Calu3 (cell line): Measurements from ENCODE around the gene EPB41L5. TPM values are rescaled to one million over a fixed set of nuclear protein-coding genes. Genes with fewer than 3 reads are reported as not detected.

ENCODE experiments used
- BruUV-seq: library from RNA; stranded (reverse); fragments of 400-500 nt; replicated peaks from 2 replicates; lab custom pipeline; 2021; lab: Mats Ljungman, UMichigan
- CTCF ChIA-PET: fragments of 300-600 bp; sonication (Branson Sonifier 250); formaldehyde crosslinking; loops from one replicate; lab custom pipeline; 2022; ENCODE audit warnings: antibody characterized with exemption; lab: Charles Lee
- DNase-seq: peaks from one replicate; pipeline ENCODE4 v3.0.0; 2022
- H3K27ac Mint-ChIP-seq: one replicate; pipeline ENCODE4 v1.8.0; 2022; ENCODE audit warnings: mixed read lengths; ENCODE audit not compliant: unreplicated experiment
- H3K27me3 Mint-ChIP-seq: one replicate; pipeline ENCODE4 v1.8.0; 2022; ENCODE audit warnings: mixed read lengths; ENCODE audit not compliant: unreplicated experiment
- H3K36me3 Mint-ChIP-seq: one replicate; pipeline ENCODE4 v1.8.0; 2022; ENCODE audit warnings: mild to moderate bottlenecking, moderate library complexity, mixed read lengths; ENCODE audit not compliant: insufficient read depth, unreplicated experiment
- H3K4me1 Mint-ChIP-seq: one replicate; pipeline ENCODE4 v1.8.0; 2022; ENCODE audit warnings: mild to moderate bottlenecking, low read depth, mixed read lengths; ENCODE audit not compliant: unreplicated experiment
- H3K4me3 Mint-ChIP-seq: one replicate; pipeline ENCODE4 v1.8.0; 2022; ENCODE audit warnings: mild to moderate bottlenecking, low read depth, moderate library complexity, mixed read lengths; ENCODE audit not compliant: unreplicated experiment
- H3K9me3 Mint-ChIP-seq: one replicate; pipeline ENCODE4 v1.8.0; 2022; ENCODE audit warnings: low read depth, mixed read lengths; ENCODE audit not compliant: unreplicated experiment
- intact Hi-C: fragments of 100-400 bp; cut with micrococcal nuclease; formaldehyde crosslinking; loops from one replicate; pipeline ENCODE4 v1.10.0; 2022; ENCODE audit not compliant: unreplicated experiment
- total RNA-seq: library from RNA; stranded (reverse); gene quantifications from 2 replicates; pipeline ENCODE4 v1.2.3, GENCODE V29; 2022
- TF ChIP-seq, protein P1 (sequence below): fragments of 200-600 bp; IDR thresholded peaks from one replicate; pipeline ENCODE4 v1.8.0; 2022; ENCODE audit warnings: antibody characterized with exemption; ENCODE audit not compliant: unreplicated experiment

The EPB41L5 gene
- total RNA-seq, 1 experiment from 2014 or later, result 27.7 TPM

- Mint-ChIP-seq H3K36me3 (no peaks in the 10 kb centered on the region), H3K4me1 (no peaks in the 10 kb centered on the region), H3K27me3 (no peaks in the 10 kb centered on the region), H3K9me3 (no peaks in the 10 kb centered on the region), H3K4me3 (no peak overlapping the region), H3K27ac (no peak overlapping the region)
- BruUV-seq, result no TSS peak
- TF ChIP-seq, protein P1, sequence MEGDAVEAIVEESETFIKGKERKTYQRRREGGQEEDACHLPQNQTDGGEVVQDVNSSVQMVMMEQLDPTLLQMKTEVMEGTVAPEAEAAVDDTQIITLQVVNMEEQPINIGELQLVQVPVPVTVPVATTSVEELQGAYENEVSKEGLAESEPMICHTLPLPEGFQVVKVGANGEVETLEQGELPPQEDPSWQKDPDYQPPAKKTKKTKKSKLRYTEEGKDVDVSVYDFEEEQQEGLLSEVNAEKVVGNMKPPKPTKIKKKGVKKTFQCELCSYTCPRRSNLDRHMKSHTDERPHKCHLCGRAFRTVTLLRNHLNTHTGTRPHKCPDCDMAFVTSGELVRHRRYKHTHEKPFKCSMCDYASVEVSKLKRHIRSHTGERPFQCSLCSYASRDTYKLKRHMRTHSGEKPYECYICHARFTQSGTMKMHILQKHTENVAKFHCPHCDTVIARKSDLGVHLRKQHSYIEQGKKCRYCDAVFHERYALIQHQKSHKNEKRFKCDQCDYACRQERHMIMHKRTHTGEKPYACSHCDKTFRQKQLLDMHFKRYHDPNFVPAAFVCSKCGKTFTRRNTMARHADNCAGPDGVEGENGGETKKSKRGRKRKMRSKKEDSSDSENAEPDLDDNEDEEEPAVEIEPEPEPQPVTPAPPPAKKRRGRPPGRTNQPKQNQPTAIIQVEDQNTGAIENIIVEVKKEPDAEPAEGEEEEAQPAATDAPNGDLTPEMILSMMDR, result no peak
- DNase-seq, result no peak
- intact Hi-C loops, result no loop called here
- CTCF ChIA-PET, result no interaction called here
Observed at GRCh38 chr2:120125195-120125594, 112.3 kb downstream of the EPB41L5 start.

- TF ChIP-seq, protein P1, result no peak
- CTCF ChIA-PET, result interaction anchor here (0.6 kb wide), 1 partner anchor 147 kb away, joined by 3 read pairs; no protein-coding TSS in a partner anchor
- BruUV-seq, result no TSS peak
- no peaks in the 10 kb centered on the region for H3K9me3 Mint-ChIP-seq
- no peaks in the 10 kb centered on the region for H3K36me3 Mint-ChIP-seq
- no peak for DNase-seq
- intact Hi-C loops, result no loop called here
- H3K4me1 Mint-ChIP-seq, result no peaks in the 10 kb centered on the region
- H3K27ac Mint-ChIP-seq, result no peak overlapping the region
- no peaks in the 10 kb centered on the region for H3K27me3 Mint-ChIP-seq
- no peak overlapping the region for H3K4me3 Mint-ChIP-seq
Observed at GRCh38 chr2:120128216-120128615, 115.3 kb downstream of the EPB41L5 start.

- Mint-ChIP-seq H3K36me3 (no peaks in the 10 kb centered on the region), H3K27ac (no peak overlapping the region), H3K4me1 (no peaks in the 10 kb centered on the region), H3K27me3 (no peaks in the 10 kb centered on the region), H3K9me3 (no peaks in the 10 kb centered on the region), H3K4me3 (no peak overlapping the region)
- CTCF ChIA-PET, result no interaction called here
- BruUV-seq, result no TSS peak
- intact Hi-C loops, result no loop called here
- TF ChIP-seq, protein P1, result no peak
- DNase-seq, result no peak
Observed at GRCh38 chr2:120132190-120132589, 119.3 kb downstream of the EPB41L5 start.

GRCh38 chr2:120132691-120133090, 119.8 kb downstream of the EPB41L5 start:
- Mint-ChIP-seq H3K4me3 (no peak overlapping the region), H3K4me1 (no peaks in the 10 kb centered on the region), H3K36me3 (no peaks in the 10 kb centered on the region), H3K9me3 (no peaks in the 10 kb centered on the region), H3K27me3 (no peaks in the 10 kb centered on the region), H3K27ac (no peak overlapping the region)
- TF ChIP-seq, protein P1, result no peak
- no peak for DNase-seq
- BruUV-seq, result no TSS peak
- CTCF ChIA-PET, result interaction anchor here (0.5 kb wide), 1 partner anchor 216 kb away, joined by 3 read pairs; no protein-coding TSS in a partner anchor
- intact Hi-C loops, result no loop called here
